ENCODE data around the gene TMPRSS6.

TMPRSS6 gene

GRCh38 chr22:37112084-37112728 lies 2.7 kb upstream of the TMPRSS6 start:
- H3K27ac Mint-ChIP-seq = no peak overlapping the region
- H3K4me1 Mint-ChIP-seq (ENCODE audit: low read depth) = peaks cover 11% of the 10 kb centered on the region
- peaks cover 3% of the 10 kb centered on the region for H3K36me3 Mint-ChIP-seq
- H3K9me3 Mint-ChIP-seq (ENCODE audit: low read depth) = no peaks in the 10 kb centered on the region
- H3K27me3 Mint-ChIP-seq = no peaks in the 10 kb centered on the region
- no peak overlapping the region for H3K4me3 Mint-ChIP-seq

GRCh38 chr22:37111156-37111717 lies 1.7 kb upstream of the TMPRSS6 start:
- H3K4me3 Mint-ChIP-seq = no peak overlapping the region
- peaks cover 3% of the 10 kb centered on the region for H3K36me3 Mint-ChIP-seq
- H3K27me3 Mint-ChIP-seq = no peaks in the 10 kb centered on the region
- H3K4me1 Mint-ChIP-seq (ENCODE audit: low read depth) = peaks cover 7% of the 10 kb centered on the region
- H3K27ac Mint-ChIP-seq = no peak overlapping the region
- no peaks in the 10 kb centered on the region for H3K9me3 Mint-ChIP-seq (ENCODE audit: low read depth)

- no peaks in the 10 kb centered on the region for H3K27me3 Mint-ChIP-seq
- H3K9me3 Mint-ChIP-seq (ENCODE audit: low read depth) = no peaks in the 10 kb centered on the region
- H3K36me3 Mint-ChIP-seq = peaks cover 3% of the 10 kb centered on the region
- H3K27ac Mint-ChIP-seq = no peak overlapping the region
- H3K4me1 Mint-ChIP-seq (ENCODE audit: low read depth) = peaks cover 2% of the 10 kb centered on the region
- no peak overlapping the region for H3K4me3 Mint-ChIP-seq
These were observed 1.5 kb downstream of the TMPRSS6 start for GRCh38 chr22:37107816-37108621.

GRCh38 chr22:37105990-37106389 lies 3.5 kb downstream of the TMPRSS6 start:
- Mint-ChIP-seq H3K9me3 (ENCODE audit: low read depth) (no peaks in the 10 kb centered on the region), H3K4me3 (no peak overlapping the region), H3K36me3 (no peaks in the 10 kb centered on the region), H3K4me1 (ENCODE audit: low read depth) (peaks cover 2% of the 10 kb centered on the region), H3K27me3 (no peaks in the 10 kb centered on the region), H3K27ac (no peak overlapping the region)

GRCh38 chr22:37105154-37105553 lies 4.4 kb downstream of the TMPRSS6 start:
- Mint-ChIP-seq H3K36me3 (no peaks in the 10 kb centered on the region), H3K27ac (no peak overlapping the region), H3K27me3 (no peaks in the 10 kb centered on the region), H3K9me3 (ENCODE audit: low read depth) (no peaks in the 10 kb centered on the region), H3K4me3 (no peak overlapping the region), H3K4me1 (ENCODE audit: low read depth) (peaks cover 10% of the 10 kb centered on the region)

GRCh38 chr22:37103656-37104452 lies 5.7 kb downstream of the TMPRSS6 start:
- no peaks in the 10 kb centered on the region for H3K9me3 Mint-ChIP-seq (ENCODE audit: low read depth)
- no peaks in the 10 kb centered on the region for H3K27me3 Mint-ChIP-seq
- no peak overlapping the region for H3K4me3 Mint-ChIP-seq
- H3K36me3 Mint-ChIP-seq = no peaks in the 10 kb centered on the region
- H3K4me1 Mint-ChIP-seq (ENCODE audit: low read depth) = peaks cover 17% of the 10 kb centered on the region
- H3K27ac Mint-ChIP-seq = no peak overlapping the region

- no peaks in the 10 kb centered on the region for H3K9me3 Mint-ChIP-seq (ENCODE audit: low read depth)
- H3K27me3 Mint-ChIP-seq = no peaks in the 10 kb centered on the region
- no peaks in the 10 kb centered on the region for H3K36me3 Mint-ChIP-seq
- no peak overlapping the region for H3K27ac Mint-ChIP-seq
- no peak overlapping the region for H3K4me3 Mint-ChIP-seq
- H3K4me1 Mint-ChIP-seq (ENCODE audit: low read depth) = peaks cover 21% of the 10 kb centered on the region
These were observed 6.4 kb downstream of the TMPRSS6 start for GRCh38 chr22:37103151-37103550.

- no peaks in the 10 kb centered on the region for H3K36me3 Mint-ChIP-seq
- H3K27ac Mint-ChIP-seq = no peak overlapping the region
- H3K9me3 Mint-ChIP-seq (ENCODE audit: low read depth) = no peaks in the 10 kb centered on the region
- H3K27me3 Mint-ChIP-seq = peaks cover 4% of the 10 kb centered on the region
- H3K4me1 Mint-ChIP-seq (ENCODE audit: low read depth) = peaks cover 20% of the 10 kb centered on the region
- H3K4me3 Mint-ChIP-seq = no peak overlapping the region
These were observed 8.0 kb downstream of the TMPRSS6 start for GRCh38 chr22:37101311-37102066.

GRCh38 chr22:37100589-37101127 lies 8.9 kb downstream of the TMPRSS6 start:
- H3K4me3 Mint-ChIP-seq = no peak overlapping the region
- peaks cover 4% of the 10 kb centered on the region for H3K27me3 Mint-ChIP-seq
- H3K9me3 Mint-ChIP-seq (ENCODE audit: low read depth) = no peaks in the 10 kb centered on the region
- no peak overlapping the region for H3K27ac Mint-ChIP-seq
- no peaks in the 10 kb centered on the region for H3K36me3 Mint-ChIP-seq
- H3K4me1 Mint-ChIP-seq (ENCODE audit: low read depth) = peaks cover 20% of the 10 kb centered on the region

- no peaks in the 10 kb centered on the region for H3K36me3 Mint-ChIP-seq
- peaks cover 4% of the 10 kb centered on the region for H3K27me3 Mint-ChIP-seq
- H3K27ac Mint-ChIP-seq = no peak overlapping the region
- H3K4me3 Mint-ChIP-seq = no peak overlapping the region
- no peaks in the 10 kb centered on the region for H3K9me3 Mint-ChIP-seq (ENCODE audit: low read depth)
- H3K4me1 Mint-ChIP-seq (ENCODE audit: low read depth) = peaks cover 33% of the 10 kb centered on the region
These were observed 10.4 kb downstream of the TMPRSS6 start for GRCh38 chr22:37098976-37099591.

- Mint-ChIP-seq H3K36me3 (no peaks in the 10 kb centered on the region), H3K9me3 (ENCODE audit: low read depth) (no peaks in the 10 kb centered on the region), H3K27ac (no peak overlapping the region), H3K4me1 (ENCODE audit: low read depth) (peaks cover 33% of the 10 kb centered on the region), H3K4me3 (no peak overlapping the region), H3K27me3 (peaks cover 4% of the 10 kb centered on the region)
These were observed 12.2 kb downstream of the TMPRSS6 start for GRCh38 chr22:37097346-37097745.

- H3K4me3 Mint-ChIP-seq = no peak overlapping the region
- no peaks in the 10 kb centered on the region for H3K36me3 Mint-ChIP-seq
- H3K4me1 Mint-ChIP-seq (ENCODE audit: low read depth) = peaks cover 25% of the 10 kb centered on the region
- H3K9me3 Mint-ChIP-seq (ENCODE audit: low read depth) = no peaks in the 10 kb centered on the region
- peak overlapping the region; percentile 70 for H3K27ac Mint-ChIP-seq
- peaks cover 4% of the 10 kb centered on the region for H3K27me3 Mint-ChIP-seq
These were observed 14.4 kb downstream of the TMPRSS6 start for GRCh38 chr22:37095113-37095512.

- no peak overlapping the region for H3K27ac Mint-ChIP-seq
- H3K9me3 Mint-ChIP-seq (ENCODE audit: low read depth) = no peaks in the 10 kb centered on the region
- no peaks in the 10 kb centered on the region for H3K36me3 Mint-ChIP-seq
- H3K4me3 Mint-ChIP-seq = no peak overlapping the region
- H3K4me1 Mint-ChIP-seq (ENCODE audit: low read depth) = peaks cover 21% of the 10 kb centered on the region
- peaks cover 4% of the 10 kb centered on the region for H3K27me3 Mint-ChIP-seq
These were observed 15.3 kb downstream of the TMPRSS6 start for GRCh38 chr22:37094239-37094638.

GRCh38 chr22:37092997-37093396 lies 16.5 kb downstream of the TMPRSS6 start:
- Mint-ChIP-seq H3K9me3 (ENCODE audit: low read depth) (no peaks in the 10 kb centered on the region), H3K36me3 (no peaks in the 10 kb centered on the region), H3K27me3 (peaks cover 4% of the 10 kb centered on the region), H3K27ac (no peak overlapping the region), H3K4me3 (no peak overlapping the region), H3K4me1 (ENCODE audit: low read depth) (peaks cover 14% of the 10 kb centered on the region)
